Activated CD8-positive, alpha-beta T cell treated with anti-CD3 and anti-CD28 coated beads, Interleukin-2, amount 10 ng/mL, durations not matched to agents 7 days and 5 days (primary cell): ENCODE results near the gene CACNA2D3. TPM values are rescaled to one million over a fixed set of nuclear protein-coding genes. Genes with fewer than 3 reads are reported as not detected.

Experiments used
- ATAC-seq: fragments of 150-1000 bp; cut with Tn5 transposase; one replicate; pipeline ENCODE4 v1.10.0; 2021; ENCODE audit warnings: moderate library complexity
- CTCF ChIA-PET: fragments of 350-600 bp; sonication (Branson Sonifier 250); formaldehyde crosslinking; loops from one replicate; lab custom pipeline; 2021; ENCODE audit warnings: antibody characterized with exemption; lab: Charles Lee
- POLR2A ChIA-PET: fragments of 350-600 bp; sonication (Branson Sonifier 250); formaldehyde crosslinking; loops from one replicate; lab custom pipeline; 2021; ENCODE audit warnings: antibody characterized with exemption; lab: Charles Lee
- DNase-seq: peaks from one replicate; pipeline ENCODE4 v3.0.0-alpha.2; 2020
- H3K27ac Mint-ChIP-seq: one replicate; pipeline ENCODE4 v1.8.0; 2021; ENCODE audit warnings: mild to moderate bottlenecking, mixed read lengths
- H3K27me3 Mint-ChIP-seq: one replicate; pipeline ENCODE4 v1.8.0; 2021; ENCODE audit warnings: low read depth, mixed read lengths
- H3K36me3 Mint-ChIP-seq: one replicate; pipeline ENCODE4 v1.8.0; 2021; ENCODE audit warnings: low read depth, mixed read lengths
- H3K4me1 Mint-ChIP-seq: one replicate; pipeline ENCODE4 v1.8.0; 2021; ENCODE audit warnings: low read depth, mixed read lengths
- H3K4me3 Mint-ChIP-seq: one replicate; pipeline ENCODE4 v1.8.0; 2021; ENCODE audit warnings: mild to moderate bottlenecking, mixed read lengths
- H3K9me3 Mint-ChIP-seq: one replicate; pipeline ENCODE4 v1.8.0; 2022; ENCODE audit warnings: mixed read lengths; ENCODE audit not compliant: insufficient read depth
- total RNA-seq, 2 experiments: library from RNA; stranded (reverse); gene quantifications; one replicate each; pipeline ENCODE4 v1.2.3, GENCODE V29; 2021

Gene CACNA2D3
- total RNA-seq, 2 experiments from 2014 or later = not detected

GRCh38 chr3:54988302-54988837 lies 866.0 kb downstream of the CACNA2D3 start:
- Mint-ChIP-seq H3K27ac (no peak overlapping the region), H3K9me3 (peaks cover 4% of the 10 kb centered on the region), H3K4me3 (no peak overlapping the region), H3K27me3 (no peaks in the 10 kb centered on the region), H3K4me1 (no peaks in the 10 kb centered on the region), H3K36me3 (no peaks in the 10 kb centered on the region)
- no peak for ATAC-seq
- POLR2A ChIA-PET = no interaction called here
- CTCF ChIA-PET = no interaction called here
- DNase-seq = no peak

GRCh38 chr3:54988838-54989630 lies 866.7 kb downstream of the CACNA2D3 start:
- no peak for DNase-seq
- CTCF ChIA-PET = no interaction called here
- no peaks in the 10 kb centered on the region for H3K4me1 Mint-ChIP-seq
- peaks cover 4% of the 10 kb centered on the region for H3K9me3 Mint-ChIP-seq
- H3K27ac Mint-ChIP-seq = no peak overlapping the region
- H3K4me3 Mint-ChIP-seq = no peak overlapping the region
- no peaks in the 10 kb centered on the region for H3K27me3 Mint-ChIP-seq
- no peaks in the 10 kb centered on the region for H3K36me3 Mint-ChIP-seq
- POLR2A ChIA-PET = no interaction called here
- ATAC-seq = no peak

GRCh38 chr3:54994111-54994513 lies 871.8 kb downstream of the CACNA2D3 start:
- Mint-ChIP-seq H3K4me3 (no peak overlapping the region), H3K27ac (no peak overlapping the region), H3K9me3 (no peaks in the 10 kb centered on the region), H3K36me3 (no peaks in the 10 kb centered on the region), H3K27me3 (no peaks in the 10 kb centered on the region), H3K4me1 (no peaks in the 10 kb centered on the region)
- ChIA-PET CTCF (no interaction called here), POLR2A (no interaction called here)
- DNase-seq (no peak), ATAC-seq (no peak)

- ChIA-PET CTCF (no interaction called here), POLR2A (no interaction called here)
- no peak for ATAC-seq
- no peak for DNase-seq
- no peak overlapping the region for H3K27ac Mint-ChIP-seq
- H3K9me3 Mint-ChIP-seq = no peaks in the 10 kb centered on the region
- no peak overlapping the region for H3K4me3 Mint-ChIP-seq
- no peaks in the 10 kb centered on the region for H3K27me3 Mint-ChIP-seq
- H3K4me1 Mint-ChIP-seq = no peaks in the 10 kb centered on the region
- H3K36me3 Mint-ChIP-seq = no peaks in the 10 kb centered on the region
These were observed 876.8 kb downstream of the CACNA2D3 start for GRCh38 chr3:54999159-54999558.

- no peak for ATAC-seq
- CTCF ChIA-PET = no interaction called here
- Mint-ChIP-seq H3K27ac (no peak overlapping the region), H3K4me3 (no peak overlapping the region), H3K4me1 (no peaks in the 10 kb centered on the region), H3K9me3 (no peaks in the 10 kb centered on the region), H3K27me3 (no peaks in the 10 kb centered on the region), H3K36me3 (no peaks in the 10 kb centered on the region)
- no peak for DNase-seq
- POLR2A ChIA-PET = no interaction called here
These were observed 877.5 kb downstream of the CACNA2D3 start for GRCh38 chr3:54999811-55000210.

GRCh38 chr3:55000546-55000945 lies 878.2 kb downstream of the CACNA2D3 start:
- no peak for DNase-seq
- ATAC-seq = no peak
- ChIA-PET CTCF (no interaction called here), POLR2A (no interaction called here)
- Mint-ChIP-seq H3K27me3 (no peaks in the 10 kb centered on the region), H3K4me3 (no peak overlapping the region), H3K36me3 (no peaks in the 10 kb centered on the region), H3K27ac (no peak overlapping the region), H3K9me3 (no peaks in the 10 kb centered on the region), H3K4me1 (no peaks in the 10 kb centered on the region)

GRCh38 chr3:55000953-55001352 lies 878.6 kb downstream of the CACNA2D3 start:
- Mint-ChIP-seq H3K4me1 (no peaks in the 10 kb centered on the region), H3K9me3 (no peaks in the 10 kb centered on the region), H3K27ac (no peak overlapping the region), H3K27me3 (no peaks in the 10 kb centered on the region), H3K4me3 (no peak overlapping the region), H3K36me3 (no peaks in the 10 kb centered on the region)
- CTCF ChIA-PET = no interaction called here
- ATAC-seq (no peak), DNase-seq (no peak)
- POLR2A ChIA-PET = no interaction called here

GRCh38 chr3:55002416-55002930 lies 880.1 kb downstream of the CACNA2D3 start:
- no peak overlapping the region for H3K27ac Mint-ChIP-seq
- no peak for ATAC-seq
- no peaks in the 10 kb centered on the region for H3K4me1 Mint-ChIP-seq
- H3K27me3 Mint-ChIP-seq = no peaks in the 10 kb centered on the region
- no peak overlapping the region for H3K4me3 Mint-ChIP-seq
- no peak for DNase-seq
- POLR2A ChIA-PET = no interaction called here
- CTCF ChIA-PET = no interaction called here
- no peaks in the 10 kb centered on the region for H3K9me3 Mint-ChIP-seq
- no peaks in the 10 kb centered on the region for H3K36me3 Mint-ChIP-seq

- ChIA-PET CTCF (no interaction called here), POLR2A (no interaction called here)
- no peak overlapping the region for H3K4me3 Mint-ChIP-seq
- no peaks in the 10 kb centered on the region for H3K27me3 Mint-ChIP-seq
- H3K36me3 Mint-ChIP-seq = no peaks in the 10 kb centered on the region
- ATAC-seq (no peak), DNase-seq (no peak)
- no peak overlapping the region for H3K27ac Mint-ChIP-seq
- no peaks in the 10 kb centered on the region for H3K4me1 Mint-ChIP-seq
- no peaks in the 10 kb centered on the region for H3K9me3 Mint-ChIP-seq
These were observed 883.9 kb downstream of the CACNA2D3 start for GRCh38 chr3:55006244-55006676.

GRCh38 chr3:55007971-55008370 lies 885.6 kb downstream of the CACNA2D3 start:
- H3K9me3 Mint-ChIP-seq = no peaks in the 10 kb centered on the region
- CTCF ChIA-PET = no interaction called here
- H3K4me3 Mint-ChIP-seq = no peak overlapping the region
- DNase-seq (no peak), ATAC-seq (no peak)
- no peaks in the 10 kb centered on the region for H3K27me3 Mint-ChIP-seq
- POLR2A ChIA-PET = no interaction called here
- H3K27ac Mint-ChIP-seq = no peak overlapping the region
- H3K4me1 Mint-ChIP-seq = no peaks in the 10 kb centered on the region
- H3K36me3 Mint-ChIP-seq = no peaks in the 10 kb centered on the region

GRCh38 chr3:55009372-55009771 lies 887.0 kb downstream of the CACNA2D3 start:
- Mint-ChIP-seq H3K4me3 (no peak overlapping the region), H3K4me1 (no peaks in the 10 kb centered on the region), H3K27me3 (no peaks in the 10 kb centered on the region), H3K36me3 (no peaks in the 10 kb centered on the region), H3K9me3 (no peaks in the 10 kb centered on the region), H3K27ac (no peak overlapping the region)
- ChIA-PET CTCF (no interaction called here), POLR2A (no interaction called here)
- ATAC-seq = no peak
- no peak for DNase-seq

GRCh38 chr3:55012091-55012490 lies 889.7 kb downstream of the CACNA2D3 start:
- H3K4me3 Mint-ChIP-seq = no peak overlapping the region
- DNase-seq (no peak), ATAC-seq (no peak)
- no peaks in the 10 kb centered on the region for H3K9me3 Mint-ChIP-seq
- H3K27me3 Mint-ChIP-seq = no peaks in the 10 kb centered on the region
- H3K36me3 Mint-ChIP-seq = no peaks in the 10 kb centered on the region
- H3K27ac Mint-ChIP-seq = no peak overlapping the region
- H3K4me1 Mint-ChIP-seq = no peaks in the 10 kb centered on the region
- ChIA-PET POLR2A (no interaction called here), CTCF (no interaction called here)
